ENCODE measurements around the gene ZBTB7B. TPM values are rescaled to one million over a fixed set of nuclear protein-coding genes. Genes with fewer than 3 reads are reported as not detected.
"Not testable (repeated sequence)": the region's sequence is repeated elsewhere in the genome, so short reads cannot be mapped to it uniquely, and the experiment has no call there.

Gene ZBTB7B
- total RNA-seq, 1 donor, result 22.6 TPM

DNA sequence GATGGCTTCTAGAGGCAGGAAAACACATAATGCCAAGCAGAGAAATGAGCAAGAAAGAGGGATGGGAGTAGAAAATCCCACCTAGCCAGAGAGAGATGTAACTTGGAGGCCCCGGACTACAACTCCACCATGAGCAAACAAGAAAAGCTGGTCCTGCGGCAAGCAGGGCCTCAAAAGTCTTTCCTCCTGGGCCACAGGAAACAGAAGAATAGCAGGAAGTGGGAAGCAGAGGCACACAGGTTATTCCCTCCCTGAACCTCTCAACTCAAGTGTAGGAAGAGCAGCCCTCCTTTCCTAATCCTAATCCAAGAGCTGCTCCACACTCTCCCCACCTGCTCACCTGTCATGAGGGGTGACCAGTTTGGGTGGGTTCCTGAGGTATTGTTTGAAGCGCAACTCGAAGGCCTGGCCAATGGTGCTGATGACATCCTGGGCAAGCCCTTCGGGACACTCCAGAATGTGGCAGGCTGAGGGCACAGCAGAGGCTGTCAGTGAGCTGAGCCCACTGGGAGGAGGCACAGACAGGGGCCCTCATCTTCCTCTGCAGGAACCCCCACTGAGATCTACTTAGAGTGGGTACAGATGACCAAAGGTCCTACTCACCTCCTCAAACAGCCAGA lies 35.2 kb upstream of the ZBTB7B start:
- no peak for DNase-seq (ENCODE audit: low read depth in 2 of 3, low spot score in 2 of 3)

GRCh38 chr1:154968731-154969130 lies 33.9 kb upstream of the ZBTB7B start:
- no peak for DNase-seq (ENCODE audit: low read depth in 2 of 3, low spot score in 2 of 3)

DNA sequence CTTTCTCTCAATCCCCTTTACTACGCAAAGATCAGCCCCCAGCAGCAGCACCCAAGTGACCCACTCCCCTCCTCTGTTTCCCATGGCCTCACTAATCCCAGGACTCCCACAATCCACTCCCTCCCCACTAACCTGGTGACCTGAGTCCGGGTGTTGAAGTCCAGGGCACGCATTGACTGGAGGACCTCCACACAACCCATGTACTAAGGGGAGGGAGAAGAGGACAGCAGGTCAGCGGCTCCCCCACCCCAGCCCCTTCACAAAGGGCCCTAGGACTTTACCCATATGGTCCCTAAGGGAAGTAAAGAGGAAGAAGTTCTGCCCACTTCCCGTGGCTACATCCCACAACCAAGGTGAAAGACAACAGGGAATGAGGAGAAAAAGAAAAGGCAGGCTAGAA lies 33.4 kb upstream of the ZBTB7B start:
- no peak for DNase-seq (ENCODE audit: low read depth in 2 of 3, low spot score in 2 of 3)

DNA sequence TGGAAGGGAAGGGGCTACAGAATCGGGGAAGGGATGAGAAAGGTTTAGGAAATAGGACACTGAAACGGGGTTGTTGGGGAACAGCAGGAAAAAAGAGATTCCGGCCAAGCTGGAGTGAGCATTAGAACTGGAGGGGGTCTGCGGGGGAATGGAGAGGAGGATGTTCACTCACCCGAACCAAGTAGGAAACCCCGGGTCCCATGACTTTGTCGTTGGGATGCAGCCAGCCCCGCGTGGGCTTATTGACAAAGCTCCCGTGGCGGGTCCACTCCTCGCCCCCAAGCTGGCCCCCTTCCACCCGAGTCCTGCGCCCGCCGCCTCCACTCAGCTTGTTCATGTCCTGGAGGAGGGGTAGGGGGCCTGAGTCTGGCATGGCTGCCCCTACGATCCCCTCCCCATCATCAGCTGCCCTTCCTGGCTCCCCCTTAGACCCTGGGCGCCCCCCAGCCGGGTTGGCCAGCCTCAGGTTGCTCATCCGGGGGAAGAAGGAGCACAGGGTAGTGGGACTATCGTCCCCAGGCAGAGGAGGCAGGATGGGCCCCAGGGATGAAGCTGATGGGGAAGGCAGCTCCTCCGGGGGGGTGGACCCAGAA lies 32.6 kb upstream of the ZBTB7B start:
- no peak for DNase-seq (ENCODE audit: low read depth in 2 of 3, low spot score in 2 of 3)

- DNase-seq (ENCODE audit: low read depth in 2 of 3, low spot score in 2 of 3), result peak in 2 of 3 donors; percentile 76 to 87
Measured at GRCh38 chr1:154970631-154971340, 31.8 kb upstream of the ZBTB7B start, which contains the start of gene SHC1. SHC1 (minus strand) TSS chr1:154970747; CDS start chr1:154970526, 221 bp downstream.

- DNase-seq (ENCODE audit: low read depth in 2 of 3, low spot score in 2 of 3), result no peak
Measured at GRCh38 chr1:154971341-154971998, 31.1 kb upstream of the ZBTB7B start.

DNA sequence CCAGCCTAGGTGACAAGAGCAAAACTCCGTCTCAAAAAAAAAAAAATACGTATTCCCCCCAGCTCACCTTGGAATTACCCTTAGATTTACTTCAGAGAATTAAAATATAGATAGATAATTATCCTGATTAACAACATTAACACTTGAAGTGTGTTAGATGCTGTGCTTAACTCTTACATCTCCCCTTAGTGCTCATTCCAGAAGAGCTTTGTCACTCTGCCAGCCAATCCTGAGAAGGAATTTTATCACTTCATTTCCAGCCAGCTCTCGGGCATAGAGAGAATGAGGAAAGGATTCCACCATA lies 30.4 kb upstream of the ZBTB7B start:
- no peak for DNase-seq (ENCODE audit: low read depth in 2 of 3, low spot score in 2 of 3)

DNA sequence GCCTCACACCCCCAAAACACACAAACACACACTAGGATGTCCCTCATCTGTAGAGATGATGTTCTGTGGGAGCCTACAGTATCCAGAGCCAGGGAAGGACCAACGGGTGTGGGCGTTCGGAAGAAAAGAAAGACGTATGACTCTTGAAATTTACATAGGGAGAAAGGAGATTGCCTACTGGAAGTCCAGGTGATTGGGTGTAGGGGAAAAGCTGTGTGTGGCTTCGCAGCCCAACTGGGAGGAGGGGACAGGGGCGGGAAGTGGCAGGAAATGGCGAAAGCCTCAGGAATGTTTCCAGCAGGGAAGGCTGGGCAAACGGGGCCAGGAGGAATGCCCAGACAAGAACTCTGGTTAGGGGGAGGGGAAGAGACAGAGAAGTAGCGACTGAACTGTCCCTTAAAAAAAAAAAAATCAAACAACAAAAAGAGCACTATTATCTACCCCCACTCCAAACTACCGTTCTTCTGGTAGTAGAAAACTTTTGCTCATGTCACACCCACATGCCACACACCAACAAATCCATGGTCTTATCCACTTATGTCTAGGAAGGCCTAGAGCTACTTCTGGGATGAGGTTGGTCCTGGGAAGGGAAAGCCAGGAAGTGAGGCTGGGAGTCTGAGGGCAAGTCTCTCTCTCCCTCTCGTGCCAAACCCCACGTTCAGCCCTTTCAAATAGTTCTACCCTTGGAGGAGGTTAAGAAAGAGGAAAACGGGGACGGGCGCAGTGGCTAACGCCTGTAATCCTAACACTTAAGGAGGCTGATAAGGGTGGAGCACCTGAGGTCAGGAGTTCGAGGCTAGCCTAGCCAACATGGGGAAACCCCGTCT lies 29.9 kb upstream of the ZBTB7B start:
- DNase-seq (ENCODE audit: low read depth in 2 of 3, low spot score in 2 of 3), result no peak

DNA sequence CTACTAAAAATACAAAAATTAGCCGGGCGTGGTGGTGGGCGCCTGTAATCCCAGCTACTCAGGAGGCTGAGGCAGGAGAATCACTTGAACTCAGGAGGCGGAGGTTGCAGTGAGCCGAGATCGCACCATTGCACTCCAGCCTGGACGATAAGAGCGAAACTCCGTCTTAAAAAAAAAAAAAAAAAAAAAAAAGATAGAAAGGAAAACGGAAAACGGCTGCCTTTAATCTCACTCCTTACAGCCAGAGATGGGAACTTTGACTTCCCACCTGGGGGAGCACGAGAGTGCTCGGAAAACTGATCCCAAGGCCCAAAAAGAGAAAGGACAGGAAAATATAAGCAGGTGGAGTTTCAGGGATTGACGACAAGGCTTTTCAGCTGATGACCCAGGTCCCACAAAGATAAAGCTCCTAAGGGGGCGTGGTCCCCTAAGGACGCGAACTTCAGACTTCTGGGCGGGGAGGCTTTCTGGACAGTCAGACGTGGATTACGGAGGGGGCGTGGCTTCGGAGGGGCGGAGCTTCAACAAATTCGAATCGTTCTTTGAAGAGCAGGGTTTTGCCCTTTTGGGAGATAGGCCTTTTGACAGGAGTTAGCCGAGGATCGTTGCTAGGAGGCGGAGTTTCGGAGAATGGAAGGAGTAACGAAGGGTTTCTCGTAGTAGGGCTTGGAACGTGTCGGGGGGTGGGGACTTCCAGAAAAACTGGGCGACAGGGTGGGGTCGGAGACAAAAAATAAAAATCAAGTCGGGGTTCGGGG lies 29.1 kb upstream of the ZBTB7B start:
- DNase-seq (ENCODE audit: low read depth in 2 of 3, low spot score in 2 of 3), result peak; percentile 76 to 97 (median 96)

GRCh38 chr1:154974102-154974807 lies 28.3 kb upstream of the ZBTB7B start, which contains the start of gene CKS1B:
CKS1B (plus strand) TSS chr1:154974681; CDS start chr1:154974746, 65 bp downstream.
- DNase-seq (ENCODE audit: low read depth in 2 of 3, low spot score in 2 of 3), result peak; percentile 94 to 100 (median 100)

GRCh38 chr1:154974808-154975408 lies 27.7 kb upstream of the ZBTB7B start:
- DNase-seq (ENCODE audit: low read depth in 2 of 3, low spot score in 2 of 3), result peak; percentile 97 to 99 (median 97)

DNA sequence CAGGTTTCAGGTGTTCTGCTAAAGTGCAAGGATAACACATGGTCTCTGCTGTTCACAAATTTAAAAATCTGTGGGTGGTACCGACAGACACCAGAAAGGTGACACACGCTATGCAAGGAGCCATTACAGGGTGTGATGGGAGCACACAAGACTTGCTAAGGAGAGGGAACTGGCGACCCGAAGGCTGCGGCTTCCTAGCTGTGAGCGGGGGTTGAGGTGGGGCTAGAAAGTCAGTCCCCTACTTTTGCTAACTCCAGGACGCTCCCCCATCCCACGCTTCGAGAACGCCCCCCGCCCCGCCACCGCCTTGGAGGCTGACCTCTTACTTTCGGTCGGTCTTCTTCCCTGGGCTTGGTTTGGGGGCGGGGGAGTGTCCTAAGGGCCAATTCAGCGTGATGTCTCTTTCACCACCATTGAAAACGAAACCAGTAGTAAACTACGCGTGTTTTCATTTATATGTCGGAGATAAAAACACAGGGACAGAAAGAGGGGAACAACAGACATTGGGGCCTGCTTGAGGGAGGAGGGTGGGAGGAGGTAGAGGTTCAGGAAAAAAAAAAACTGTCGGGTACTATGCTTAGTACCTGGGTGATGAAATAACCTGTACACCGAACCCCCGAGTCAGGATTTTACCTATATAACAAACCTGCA lies 27.1 kb upstream of the ZBTB7B start:
- DNase-seq (ENCODE audit: low read depth in 2 of 3, low spot score in 2 of 3), result peak in 2 of 3 donors; percentile 62 to 69

DNA sequence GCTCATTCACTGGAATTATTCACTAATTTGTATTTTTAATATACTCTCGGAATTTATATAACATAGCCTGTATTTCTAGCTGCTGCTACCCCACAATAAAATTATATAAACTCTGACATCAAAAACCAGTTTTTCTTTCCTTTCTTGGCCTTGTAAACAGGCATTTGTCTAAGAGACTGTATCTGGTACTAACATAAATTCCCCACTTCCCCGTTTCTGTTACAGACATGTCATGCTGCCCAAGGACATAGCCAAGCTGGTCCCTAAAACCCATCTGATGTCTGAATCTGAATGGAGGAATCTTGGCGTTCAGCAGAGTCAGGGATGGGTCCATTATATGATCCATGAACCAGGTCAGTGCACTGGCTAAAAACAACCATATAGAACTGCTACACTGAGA lies 24.8 kb upstream of the ZBTB7B start:
- DNase-seq (ENCODE audit: low read depth in 2 of 3, low spot score in 2 of 3), result not testable (repeated sequence)

GRCh38 chr1:154978360-154978759 lies 24.2 kb upstream of the ZBTB7B start:
- DNase-seq (ENCODE audit: low read depth in 2 of 3, low spot score in 2 of 3), result no peak

- no peak for DNase-seq (ENCODE audit: low read depth in 2 of 3, low spot score in 2 of 3)
Measured at GRCh38 chr1:154982341-154982740, 20.3 kb upstream of the ZBTB7B start.

- DNase-seq (ENCODE audit: low read depth in 2 of 3, low spot score in 2 of 3), result peak; percentile 85 to 99 (median 99)
Measured at GRCh38 chr1:154982897-154983648, 19.5 kb upstream of the ZBTB7B start, which contains the start of gene FLAD1. FLAD1 (plus strand) TSS chr1:154983344; CDS start chr1:154983695, 351 bp downstream.

DNA sequence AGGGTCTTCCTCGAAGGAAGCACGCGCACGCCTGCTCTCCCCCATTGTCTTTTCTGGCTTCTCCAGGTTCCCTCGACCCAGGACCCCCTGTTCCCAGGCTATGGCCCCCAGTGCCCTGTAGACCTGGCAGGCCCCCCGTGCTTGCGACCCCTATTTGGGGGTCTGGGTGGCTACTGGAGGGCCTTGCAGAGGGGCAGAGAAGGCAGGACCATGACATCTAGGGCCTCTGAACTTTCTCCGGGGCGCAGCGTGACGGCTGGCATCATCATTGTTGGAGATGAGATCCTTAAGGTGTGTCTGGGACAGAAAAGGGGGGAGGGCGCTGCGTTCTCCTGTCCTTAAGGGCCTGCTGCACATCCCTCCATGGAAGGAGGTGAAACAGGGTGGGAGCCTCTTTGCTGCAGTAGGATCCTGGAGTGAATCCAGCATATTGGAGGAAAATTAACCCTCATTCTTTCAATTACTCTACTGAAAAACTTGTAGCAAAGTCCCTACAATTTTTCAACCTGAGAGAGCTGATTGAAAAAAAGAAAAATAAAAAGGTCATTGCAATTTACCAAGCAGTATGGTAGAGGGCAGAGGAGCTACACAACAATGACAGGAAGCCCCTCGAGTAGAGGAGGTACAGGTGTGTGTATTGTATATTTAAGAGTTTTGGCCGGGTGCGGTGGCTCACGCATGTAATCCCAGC lies 18.7 kb upstream of the ZBTB7B start:
- no peak for DNase-seq (ENCODE audit: low read depth in 2 of 3, low spot score in 2 of 3)

Data from hematopoietic multipotent progenitor cell (in vitro differentiated cells).